ENCODE data around the gene SLC12A4.

DNA sequence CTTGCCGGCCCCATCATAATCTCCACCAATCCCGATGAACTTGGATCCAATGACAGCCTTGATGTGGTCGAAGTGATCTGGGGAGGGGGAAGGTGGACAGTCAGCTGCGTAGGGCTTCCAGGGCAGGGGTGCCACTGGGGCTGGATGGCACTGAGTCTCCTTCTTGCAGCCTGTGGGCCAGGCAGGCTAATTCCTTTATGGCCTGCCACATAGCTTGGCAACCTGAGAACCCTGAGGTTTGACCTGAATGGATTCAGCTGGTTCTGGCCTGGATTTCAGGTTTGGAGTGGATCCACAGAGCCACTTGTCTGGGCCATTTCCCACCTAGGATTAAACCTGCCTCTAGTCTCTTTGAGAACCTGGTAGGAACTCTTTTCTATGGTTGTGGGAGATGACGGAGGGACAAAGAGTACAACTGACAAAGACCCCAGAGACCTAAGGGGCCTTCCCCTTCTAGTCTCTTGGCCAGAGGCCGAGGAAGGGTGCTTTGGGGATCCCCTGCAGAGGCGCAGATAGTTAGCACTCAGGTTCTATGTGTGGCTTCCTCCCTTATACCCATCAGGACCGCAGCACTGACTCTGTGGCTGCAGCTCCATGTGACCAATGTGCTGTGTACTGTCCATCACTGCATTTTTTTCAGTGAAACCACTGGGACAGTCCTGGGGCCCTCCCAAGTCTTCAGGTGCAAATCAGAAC lies 21.0 kb upstream of the SLC12A4 start:
- TF ChIP-seq, protein P1, sequence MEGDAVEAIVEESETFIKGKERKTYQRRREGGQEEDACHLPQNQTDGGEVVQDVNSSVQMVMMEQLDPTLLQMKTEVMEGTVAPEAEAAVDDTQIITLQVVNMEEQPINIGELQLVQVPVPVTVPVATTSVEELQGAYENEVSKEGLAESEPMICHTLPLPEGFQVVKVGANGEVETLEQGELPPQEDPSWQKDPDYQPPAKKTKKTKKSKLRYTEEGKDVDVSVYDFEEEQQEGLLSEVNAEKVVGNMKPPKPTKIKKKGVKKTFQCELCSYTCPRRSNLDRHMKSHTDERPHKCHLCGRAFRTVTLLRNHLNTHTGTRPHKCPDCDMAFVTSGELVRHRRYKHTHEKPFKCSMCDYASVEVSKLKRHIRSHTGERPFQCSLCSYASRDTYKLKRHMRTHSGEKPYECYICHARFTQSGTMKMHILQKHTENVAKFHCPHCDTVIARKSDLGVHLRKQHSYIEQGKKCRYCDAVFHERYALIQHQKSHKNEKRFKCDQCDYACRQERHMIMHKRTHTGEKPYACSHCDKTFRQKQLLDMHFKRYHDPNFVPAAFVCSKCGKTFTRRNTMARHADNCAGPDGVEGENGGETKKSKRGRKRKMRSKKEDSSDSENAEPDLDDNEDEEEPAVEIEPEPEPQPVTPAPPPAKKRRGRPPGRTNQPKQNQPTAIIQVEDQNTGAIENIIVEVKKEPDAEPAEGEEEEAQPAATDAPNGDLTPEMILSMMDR (IDR thresholded peaks at IDR 0.05 in 8 of 11, conservative IDR thresholded peaks at IDR 0.05 in 3 of 11): no peak
- TF ChIP-seq POLR2AphosphoS5 (IDR thresholded peaks at IDR 0.05): peak in 1 of 3 donors; percentile 20

All from spleen (tissue), 7 donors.